Measurements from ENCODE around the gene SHISA7.
A peak's percentile ranks its signal among the peaks of the same experiment; 100 is the strongest.

The SHISA7 gene

GRCh38 chr19:55387736-55388497, 55.2 kb downstream of the SHISA7 start:
- no peak for DNase-seq (ENCODE audit: low spot score)

- DNase-seq (ENCODE audit: low spot score): no peak
These were observed 56.6 kb downstream of the SHISA7 start for GRCh38 chr19:55386493-55386971.

GRCh38 chr19:55385724-55386492, 57.2 kb downstream of the SHISA7 start, which contains the start of gene RPL28:
Gene RPL28 (plus strand): TSS chr19:55385932. CDS start chr19:55386358, 426 bp downstream.
- DNase-seq (ENCODE audit: low spot score): peak; percentile 97

- DNase-seq (ENCODE audit: low spot score): peak; percentile 95
These were observed 58.0 kb downstream of the SHISA7 start for GRCh38 chr19:55384920-55385723.

- DNase-seq (ENCODE audit: low spot score): no peak
These were observed 58.8 kb downstream of the SHISA7 start, which contains the start of gene TMEM238 for GRCh38 chr19:55384131-55384919. Gene TMEM238 (minus strand): TSS chr19:55384292. CDS start chr19:55384259, 33 bp downstream.

GRCh38 chr19:55383279-55384130, 59.6 kb downstream of the SHISA7 start:
- peak; percentile 84 for DNase-seq (ENCODE audit: low spot score)

- no peak for DNase-seq (ENCODE audit: low spot score)
These were observed 60.5 kb downstream of the SHISA7 start for GRCh38 chr19:55382522-55383054.

- no peak for DNase-seq (ENCODE audit: low spot score)
These were observed 61.1 kb downstream of the SHISA7 start for GRCh38 chr19:55382013-55382412.

GRCh38 chr19:55379174-55379573, 63.9 kb downstream of the SHISA7 start:
- DNase-seq (ENCODE audit: low spot score): no peak
